K562 (cell line): ENCODE results near the gene PACS1. TPM values are rescaled to one million over a fixed set of nuclear protein-coding genes. Genes with fewer than 3 reads are reported as not detected.

ENCODE experiments used
- ATAC-seq: fragments of 200-7000 bp; cut with Tn5 transposase; 3 replicates; pipeline ENCODE4 v1.9.1; 2020; ENCODE audit warnings: moderate library complexity
- BruUV-seq: library from RNA; stranded (reverse); fragments of 400-500 nt; replicated peaks from 2 replicates; lab custom pipeline; 2021; lab: Mats Ljungman, UMichigan
- CTCF ChIA-PET: fragments of 300-600 bp; formaldehyde crosslinking; extraction: SDS; loops from one replicate; lab custom pipeline; 2021; ENCODE audit warnings: low intra/inter-chr PET ratio; lab: Yijun Ruan, JAX
- POLR2A ChIA-PET: fragments of 300-600, 350-650 bp; sonication (Branson Sonifier 250); formaldehyde crosslinking; extraction: SDS; loops from one replicate; lab custom pipeline; 2021; ENCODE audit warnings: antibody characterized with exemption, inconsistent platforms; lab: Yijun Ruan, JAX
- DNase-seq, 4 experiments: peaks; one replicate each; pipeline versions ENCODE4 v3.0.0 to v3.0.0-alpha.2; 2011 to 2018; ENCODE audit warnings: low spot score in 3 of 4, mixed read lengths in 3 of 4; ENCODE audit errors: extremely low read depth in 1 of 4
- FAIRE-seq: peaks from 2 replicates; lab custom pipeline; 2011; peaks lifted over from hg19 to GRCh38; lab: Jason Lieb, UNC
- H2AFZ ChIP-seq: 2 replicates; pipeline ENCODE4 v1.6.0; 2011; ENCODE audit warnings: low read depth, low read length, control low read depth, inconsistent platforms
- H3K27ac ChIP-seq: fragments of 200-600 bp; 3 replicates; pipeline ENCODE4 v1.8.0; 2011; ENCODE audit warnings: low read depth, mild to moderate bottlenecking, control low read depth, inconsistent platforms, low read length, moderate library complexity, mixed read lengths; ENCODE audit errors: extremely low read depth
- H3K27me3 ChIP-seq, 2 experiments: fragments of 300-600 bp in 1 of 2; 2 replicates in 1 of 2; 3 replicates in 1 of 2; pipeline versions ENCODE4 v1.6.0 to v1.8.0; 2011; ENCODE audit warnings: inconsistent platforms in 2 of 2, low read length in 2 of 2, mild to moderate bottlenecking in 1 of 2, mixed read lengths in 1 of 2, moderate library complexity in 1 of 2; ENCODE audit not compliant: control insufficient read depth in 2 of 2, insufficient read depth in 2 of 2
- H3K36me3 ChIP-seq: fragments of 300-600 bp; 3 replicates; pipeline ENCODE4 v1.8.0; 2011; ENCODE audit warnings: mild to moderate bottlenecking, low read length, inconsistent platforms; ENCODE audit not compliant: control insufficient read depth, insufficient read depth
- H3K4me1 ChIP-seq, 2 experiments: fragments of 200-600 bp in 1 of 2; replicated peaks in 1 of 2; 2 replicates in 1 of 2; 3 replicates in 1 of 2; pipeline versions ENCODE4 v1.5.1 to v1.8.0; 2011; ENCODE audit warnings: inconsistent platforms in 2 of 2, low read length in 2 of 2, mild to moderate bottlenecking in 1 of 2, mixed read lengths in 1 of 2, moderate library complexity in 1 of 2; ENCODE audit not compliant: control insufficient read depth in 2 of 2, insufficient read depth in 2 of 2
- H3K4me2 ChIP-seq: 2 replicates; pipeline ENCODE4 v1.6.1; 2011; ENCODE audit warnings: low read length, control low read depth, inconsistent platforms, mixed read lengths; ENCODE audit not compliant: insufficient read depth
- H3K4me3 ChIP-seq: fragments of 200-600 bp; sonication (generic), shearing (Covaris generic); 2 replicates; pipeline ENCODE4 v1.5.1; 2016; ENCODE audit warnings: control low read depth, inconsistent platforms
- H3K79me2 ChIP-seq: fragments of 200-600 bp; 3 replicates; pipeline ENCODE4 v1.8.0; 2011; ENCODE audit warnings: low read length, inconsistent platforms; ENCODE audit not compliant: control insufficient read depth, insufficient read depth
- H3K9ac ChIP-seq, 2 experiments: 2 replicates each; pipeline versions ENCODE4 v1.6.0 to v1.6.1; 2011; ENCODE audit warnings: low read depth in 2 of 2, low read length in 2 of 2, control low read depth in 1 of 2, inconsistent platforms in 1 of 2, mild to moderate bottlenecking in 1 of 2, mixed read lengths in 1 of 2; ENCODE audit not compliant: insufficient read depth in 1 of 2
- H3K9me1 ChIP-seq: one replicate; pipeline ENCODE4 v1.6.0; 2011; ENCODE audit warnings: inconsistent platforms, mild to moderate bottlenecking, low read length, moderate library complexity; ENCODE audit not compliant: control insufficient read depth, insufficient read depth
- H3K9me3 ChIP-seq: replicated peaks from 2 replicates; pipeline ENCODE4 v1.5.1; 2011; ENCODE audit warnings: low read depth, low read length, inconsistent platforms; ENCODE audit not compliant: control insufficient read depth, insufficient read depth
- H4K20me1 ChIP-seq: replicated peaks from 2 replicates; pipeline ENCODE4 v1.6.1; 2011; ENCODE audit warnings: low read length, inconsistent platforms, mixed read lengths; ENCODE audit not compliant: control insufficient read depth, insufficient read depth
- CTBP1 ChIP-seq: fragments of 450-650 bp; IDR thresholded peaks from 2 replicates; pipeline ENCODE4 v1.6.1; 2016; ENCODE audit warnings: borderline replicate concordance
- HDAC1 ChIP-seq, 2 experiments: fragments of 450-650 bp; IDR thresholded peaks; 2 replicates each; pipeline ENCODE4 v1.6.1; 2016 to 2017; ENCODE audit warnings: inconsistent platforms in 1 of 2, mild to moderate bottlenecking in 1 of 2, moderate library complexity in 1 of 2
- HDAC8 ChIP-seq: fragments of 450-650 bp; IDR thresholded peaks from 2 replicates; pipeline ENCODE4 v1.6.1; 2016; ENCODE audit warnings: mild to moderate bottlenecking, missing genetic modification characterization, moderate library complexity, missing compliant biosample characterization
- HNRNPLL ChIP-seq: fragments of 200-400 bp; formaldehyde crosslinking; IDR thresholded peaks from 2 replicates; pipeline ENCODE4 v1.6.1; 2017; ENCODE audit warnings: low read length, low read depth, mild to moderate bottlenecking; ENCODE audit not compliant: poor library complexity, severe bottlenecking
- KAT7 ChIP-seq: sonication (generic); formaldehyde crosslinking; IDR thresholded peaks from 2 replicates; pipeline ENCODE4 v1.8.0; 2022; ENCODE audit warnings: missing genetic modification reagents, mild to moderate bottlenecking, borderline replicate concordance
- MTF1 ChIP-seq: fragments of 250-450 bp; sonication (Bioruptor Pico); IDR thresholded peaks from 2 replicates; pipeline ENCODE4 v1.9.0; 2021; ENCODE audit warnings: moderate library complexity, mild to moderate bottlenecking, inconsistent platforms, borderline replicate concordance
- NFRKB ChIP-seq: fragments of 450-650 bp; IDR thresholded peaks from 2 replicates; pipeline ENCODE4 v1.6.1; 2016; ENCODE audit warnings: low read depth
- RBM17 ChIP-seq: fragments of 200-400 bp; formaldehyde crosslinking; IDR thresholded peaks from 2 replicates; pipeline ENCODE4 v1.6.1; 2017; ENCODE audit warnings: low read depth, mild to moderate bottlenecking, low read length, borderline replicate concordance
- SLC30A9 ChIP-seq: fragments of 250-450 bp; sonication (Bioruptor Pico); IDR thresholded peaks from 2 replicates; pipeline ENCODE4 v1.8.0; 2022; ENCODE audit warnings: mild to moderate bottlenecking, moderate library complexity
- ZBTB17 ChIP-seq: fragments of 450-650 bp; formaldehyde crosslinking; IDR thresholded peaks from 2 replicates; pipeline ENCODE4 v1.4.0; 2020; ENCODE audit warnings: mild to moderate bottlenecking
- ZC3H4 ChIP-seq: sonication (generic); formaldehyde crosslinking; IDR thresholded peaks from 2 replicates; pipeline ENCODE4 v1.9.0; 2021; ENCODE audit warnings: missing genetic modification reagents, borderline replicate concordance
- ZFPM2 ChIP-seq: fragments of 250-450 bp; sonication (Bioruptor Pico); IDR thresholded peaks from 2 replicates; pipeline ENCODE4 v1.5.1; 2022; ENCODE audit warnings: mild to moderate bottlenecking
- ZNF143 ChIP-seq: sonication (generic); formaldehyde crosslinking; IDR thresholded peaks from 2 replicates; pipeline ENCODE4 v1.9.0; 2022; ENCODE audit warnings: mild to moderate bottlenecking, missing genetic modification reagents
- ZNF146 ChIP-seq: IDR thresholded peaks from one replicate; pipeline ENCODE4 v1.6.1; 2018; ENCODE audit warnings: missing compliant biosample characterization; ENCODE audit not compliant: unreplicated experiment
- ZNF347 ChIP-seq: fragments of 450-650 bp; formaldehyde crosslinking; IDR thresholded peaks from 2 replicates; pipeline ENCODE4 v1.4.0; 2020; ENCODE audit warnings: low read depth, mild to moderate bottlenecking, moderate library complexity
- WGBS: fragments of 100-300 bp; shearing (Covaris generic); methylation state at CpG from one replicate; pipeline ENCODE4 v1.1.6; 2016; ENCODE audit warnings: low coverage, mixed read lengths; ENCODE audit not compliant: insufficient coverage; ENCODE audit errors: missing lambda C conversion rate; 5-methylcytosine and 5-hydroxymethylcytosine counted together
- in situ Hi-C: fragments of 300-500 bp; cut with MboI; formaldehyde crosslinking; loops from 4 replicates; pipeline ENCODE4 v1.15.0; 2018; ENCODE audit warnings: inconsistent platforms, mixed read lengths
- intact Hi-C: fragments of 100-400 bp; cut with micrococcal nuclease; formaldehyde crosslinking; loops from 2 replicates; pipeline ENCODE4 v1.14.2; 2022
- polyA plus RNA-seq, 8 experiments: library from polyadenylated mRNA; depleted of rRNA in 4 of 8; stranded (reverse) in 5 of 8; unstranded in 3 of 8; fragments of >200 nt; fragmentation: Nextera tagmentation in 2 of 8; fragmentation: Illumina TruSeq in 1 of 8; extraction: Ambion mirVana in 2 of 8; extraction: Trizol in 1 of 8; gene quantifications; 2 replicates each; pipeline versions ENCODE4 v1.2.1 to v1.2.3, GENCODE V29; 2011 to 2014; ENCODE audit warnings: inconsistent platforms in 1 of 8, missing spikeins in 1 of 8
- total RNA-seq, 7 experiments: library from RNA; depleted of rRNA in 6 of 7; stranded (reverse); fragments of >200 nt in 6 of 7; fragmentation: Illumina TruSeq in 2 of 7; extraction: Trizol in 2 of 7; gene quantifications; 2 replicates each; pipeline versions ENCODE4 v1.2.1 to v1.2.3, GENCODE V29; 2011 to 2021; ENCODE audit warnings: low replicate concordance in 1 of 7
- TF ChIP-seq, protein P1 (sequence below): fragments of 450-650 bp; conservative IDR thresholded peaks from 2 replicates; pipeline ENCODE4 v1.6.1; 2016; ENCODE audit warnings: missing genetic modification characterization, low read depth, mild to moderate bottlenecking, missing compliant biosample characterization, moderate library complexity
- TF ChIP-seq, protein P2 (sequence below): fragments of 150-350 bp; conservative IDR thresholded peaks from 2 replicates; pipeline ENCODE4 v1.6.1; 2014; ENCODE audit warnings: low read length

PACS1 gene
- total and polyA plus RNA-seq, 9 of the 15 experiments (the other 6 are each of a cell fraction or from before 2014, with no cell fraction given): 0.34 to 28.1 (median 8.5) TPM

DNA sequence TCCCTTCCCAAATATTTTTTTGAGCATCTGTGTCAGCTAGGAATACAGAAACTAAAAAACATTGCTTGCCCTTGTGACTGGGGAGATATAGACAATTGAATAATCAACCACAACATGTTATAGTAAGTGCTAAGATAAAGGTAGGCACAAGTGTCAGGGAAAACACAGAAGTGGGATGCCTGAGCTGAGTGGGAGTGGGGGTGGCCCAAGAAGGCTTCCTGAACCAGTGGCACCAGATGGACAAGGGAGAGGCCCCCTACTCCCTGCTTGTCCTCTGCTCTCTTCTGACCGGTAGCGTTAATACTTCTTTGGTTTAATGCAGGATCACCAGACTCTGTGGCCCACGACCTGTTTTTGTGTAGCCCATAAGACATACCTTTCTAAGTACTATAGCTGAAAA lies 48.8 kb downstream of the PACS1 start:
- WGBS: 86% methylated on average over 2 of the region's 3 CpGs
- DNase-seq (no peak), FAIRE-seq (no peak), ATAC-seq (peak; percentile 39)
- H4K20me1 ChIP-seq: no peaks in the 10 kb centered on the region
- no TSS peak for BruUV-seq
- no peak overlapping the region for H3K9ac ChIP-seq
- TF ChIP-seq HDAC8 (tag) (no peak), MTF1 (CRISPR knock-in tag) (no peak), NFRKB (no peak), HDAC1 (IDR thresholded peaks at IDR 0.05) (no peak), ZC3H4 (CRISPR knock-in tag) (no peak), CTBP1 (no peak), ZBTB17 (CRISPR knock-in tag) (no peak), SLC30A9 (CRISPR knock-in tag) (no peak), ZNF146 (CRISPR knock-in tag) (no peak), KAT7 (CRISPR knock-in tag) (no peak), ZNF347 (CRISPR knock-in tag) (no peak), ZFPM2 (CRISPR knock-in tag) (no peak), HNRNPLL (no peak), RBM17 (no peak), ZNF143 (CRISPR knock-in tag) (no peak)
- TF ChIP-seq, protein P1, sequence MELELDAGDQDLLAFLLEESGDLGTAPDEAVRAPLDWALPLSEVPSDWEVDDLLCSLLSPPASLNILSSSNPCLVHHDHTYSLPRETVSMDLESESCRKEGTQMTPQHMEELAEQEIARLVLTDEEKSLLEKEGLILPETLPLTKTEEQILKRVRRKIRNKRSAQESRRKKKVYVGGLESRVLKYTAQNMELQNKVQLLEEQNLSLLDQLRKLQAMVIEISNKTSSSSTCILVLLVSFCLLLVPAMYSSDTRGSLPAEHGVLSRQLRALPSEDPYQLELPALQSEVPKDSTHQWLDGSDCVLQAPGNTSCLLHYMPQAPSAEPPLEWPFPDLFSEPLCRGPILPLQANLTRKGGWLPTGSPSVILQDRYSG: no peak
- TF ChIP-seq, protein P2, sequence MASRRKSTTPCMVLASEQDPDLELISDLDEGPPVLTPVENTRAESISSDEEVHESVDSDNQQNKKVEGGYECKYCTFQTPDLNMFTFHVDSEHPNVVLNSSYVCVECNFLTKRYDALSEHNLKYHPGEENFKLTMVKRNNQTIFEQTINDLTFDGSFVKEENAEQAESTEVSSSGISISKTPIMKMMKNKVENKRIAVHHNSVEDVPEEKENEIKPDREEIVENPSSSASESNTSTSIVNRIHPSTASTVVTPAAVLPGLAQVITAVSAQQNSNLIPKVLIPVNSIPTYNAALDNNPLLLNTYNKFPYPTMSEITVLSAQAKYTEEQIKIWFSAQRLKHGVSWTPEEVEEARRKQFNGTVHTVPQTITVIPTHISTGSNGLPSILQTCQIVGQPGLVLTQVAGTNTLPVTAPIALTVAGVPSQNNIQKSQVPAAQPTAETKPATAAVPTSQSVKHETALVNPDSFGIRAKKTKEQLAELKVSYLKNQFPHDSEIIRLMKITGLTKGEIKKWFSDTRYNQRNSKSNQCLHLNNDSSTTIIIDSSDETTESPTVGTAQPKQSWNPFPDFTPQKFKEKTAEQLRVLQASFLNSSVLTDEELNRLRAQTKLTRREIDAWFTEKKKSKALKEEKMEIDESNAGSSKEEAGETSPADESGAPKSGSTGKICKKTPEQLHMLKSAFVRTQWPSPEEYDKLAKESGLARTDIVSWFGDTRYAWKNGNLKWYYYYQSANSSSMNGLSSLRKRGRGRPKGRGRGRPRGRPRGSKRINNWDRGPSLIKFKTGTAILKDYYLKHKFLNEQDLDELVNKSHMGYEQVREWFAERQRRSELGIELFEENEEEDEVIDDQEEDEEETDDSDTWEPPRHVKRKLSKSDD: no peak
- ChIA-PET CTCF (interaction anchor here (1.1 kb wide), 1 partner anchor 130 kb away, joined by 3 read pairs; no protein-coding TSS in a partner anchor), POLR2A (no interaction called here)
- H3K4me3 ChIP-seq: no peak overlapping the region
- no peaks in the 10 kb centered on the region for H3K9me1 ChIP-seq
- H3K36me3 ChIP-seq: no peaks in the 10 kb centered on the region
- H3K27ac ChIP-seq: no peak overlapping the region
- H2AFZ ChIP-seq: no peak overlapping the region
- intact Hi-C loops (no loop called here), in situ Hi-C loops (no loop called here)
- H3K4me1 ChIP-seq: peaks cover 0 to 19% of the 10 kb centered on the region in 2 experiments; a peak in 4 of 5 replicates
- 0 out of 3 replicates have a peak, but pooled peaks cover 2% of the 10 kb centered on the region for H3K79me2 ChIP-seq
- no peak overlapping the region for H3K4me2 ChIP-seq
- H3K27me3 ChIP-seq: no peaks in the 10 kb centered on the region
- H3K9me3 ChIP-seq: no peaks in the 10 kb centered on the region
